ENCODE results near the gene CMIP.

DNA sequence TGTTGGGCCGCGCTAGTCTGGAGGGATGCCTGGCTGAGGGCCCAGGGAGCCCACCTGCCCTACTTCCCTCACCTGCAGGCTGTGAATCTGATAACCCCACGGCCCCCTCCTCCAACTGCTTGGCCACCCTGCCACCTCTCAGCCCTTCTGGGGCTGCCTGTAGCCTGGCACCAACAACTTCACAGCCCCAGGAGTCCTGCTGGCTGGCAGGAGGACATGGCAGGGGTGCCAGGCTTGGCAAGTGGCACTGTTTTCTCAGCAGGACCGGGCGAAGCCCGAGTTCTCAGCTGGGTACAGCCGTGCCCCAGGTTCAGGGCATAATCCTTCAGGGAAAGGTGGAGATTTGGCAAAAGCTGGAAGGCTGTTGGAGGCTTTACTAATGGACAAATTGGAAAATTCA, 129.6 kb downstream of the CMIP start:
- TF ChIP-seq, protein P1, sequence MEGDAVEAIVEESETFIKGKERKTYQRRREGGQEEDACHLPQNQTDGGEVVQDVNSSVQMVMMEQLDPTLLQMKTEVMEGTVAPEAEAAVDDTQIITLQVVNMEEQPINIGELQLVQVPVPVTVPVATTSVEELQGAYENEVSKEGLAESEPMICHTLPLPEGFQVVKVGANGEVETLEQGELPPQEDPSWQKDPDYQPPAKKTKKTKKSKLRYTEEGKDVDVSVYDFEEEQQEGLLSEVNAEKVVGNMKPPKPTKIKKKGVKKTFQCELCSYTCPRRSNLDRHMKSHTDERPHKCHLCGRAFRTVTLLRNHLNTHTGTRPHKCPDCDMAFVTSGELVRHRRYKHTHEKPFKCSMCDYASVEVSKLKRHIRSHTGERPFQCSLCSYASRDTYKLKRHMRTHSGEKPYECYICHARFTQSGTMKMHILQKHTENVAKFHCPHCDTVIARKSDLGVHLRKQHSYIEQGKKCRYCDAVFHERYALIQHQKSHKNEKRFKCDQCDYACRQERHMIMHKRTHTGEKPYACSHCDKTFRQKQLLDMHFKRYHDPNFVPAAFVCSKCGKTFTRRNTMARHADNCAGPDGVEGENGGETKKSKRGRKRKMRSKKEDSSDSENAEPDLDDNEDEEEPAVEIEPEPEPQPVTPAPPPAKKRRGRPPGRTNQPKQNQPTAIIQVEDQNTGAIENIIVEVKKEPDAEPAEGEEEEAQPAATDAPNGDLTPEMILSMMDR (IDR thresholded peaks at IDR 0.05; ENCODE audit: borderline replicate concordance, extremely low read depth, low read length, poor library complexity, severe bottlenecking), result no peak
- TF ChIP-seq EZH2 (IDR thresholded peaks at IDR 0.05; ENCODE audit: borderline replicate concordance, low read depth, low read length, severe bottlenecking), result no peak
